Activated T-cell treated with anti-CD3 and anti-CD28 coated beads, Interleukin-2, amount 50 U/mL, for 48 hours (primary cell): ENCODE results near the gene MRPL46.
"Not testable (repeated sequence)": the region's sequence is repeated elsewhere in the genome, so short reads cannot be mapped to it uniquely, and the experiment has no call there.

Experiments
- DNase-seq, 2 experiments: peaks; one replicate each; pipeline ENCODE4 v3.0.0-alpha.2; 2020

Gene MRPL46

GRCh38 chr15:88477126-88477525, 9.9 kb upstream of the MRPL46 start:
- DNase-seq = no peak

GRCh38 chr15:88476635-88477060, 9.5 kb upstream of the MRPL46 start:
- peak in 1 of 2 experiments; percentile 26 for DNase-seq

- DNase-seq = not testable (repeated sequence)
Measured at GRCh38 chr15:88473661-88474293, 6.6 kb upstream of the MRPL46 start.

GRCh38 chr15:88472225-88472624, 5.0 kb upstream of the MRPL46 start:
- no peak for DNase-seq

- DNase-seq = no peak
Measured at GRCh38 chr15:88470625-88471372, 3.6 kb upstream of the MRPL46 start.

GRCh38 chr15:88469321-88469720, 2.1 kb upstream of the MRPL46 start:
- no peak for DNase-seq

- not testable (repeated sequence) for DNase-seq
Measured at GRCh38 chr15:88468721-88469120, 1.5 kb upstream of the MRPL46 start.

- DNase-seq = no peak
Measured at GRCh38 chr15:88467935-88468528, 844 bp upstream of the MRPL46 start.

GRCh38 chr15:88465633-88466224, 1.5 kb downstream of the MRPL46 start:
- peak; percentile 35 to 59 for DNase-seq

- DNase-seq = no peak
Measured at GRCh38 chr15:88463870-88464532, 3.2 kb downstream of the MRPL46 start.

GRCh38 chr15:88456733-88457132, 10.5 kb downstream of the MRPL46 start:
- DNase-seq = peak in 1 of 2 experiments; percentile 5

GRCh38 chr15:88454867-88455810, 12.0 kb downstream of the MRPL46 start:
- DNase-seq = peak; percentile 58 to 70

- DNase-seq = no peak
Measured at GRCh38 chr15:88454236-88454635, 13.0 kb downstream of the MRPL46 start.

- no peak for DNase-seq
Measured at GRCh38 chr15:88453651-88454050, 13.5 kb downstream of the MRPL46 start.

- peak; percentile 87 to 91 for DNase-seq
Measured at GRCh38 chr15:88450125-88450798, 16.9 kb downstream of the MRPL46 start.

- DNase-seq = no peak
Measured at GRCh38 chr15:88449581-88449980, 17.6 kb downstream of the MRPL46 start.

- no peak for DNase-seq
Measured at GRCh38 chr15:88448991-88449461, 18.2 kb downstream of the MRPL46 start.

- DNase-seq = no peak
Measured at GRCh38 chr15:88447741-88448140, 19.4 kb downstream of the MRPL46 start.

GRCh38 chr15:88447206-88447605, 20.0 kb downstream of the MRPL46 start:
- no peak for DNase-seq

GRCh38 chr15:88441076-88441730, 26.0 kb downstream of the MRPL46 start:
- no peak for DNase-seq

GRCh38 chr15:88440021-88440420, 27.2 kb downstream of the MRPL46 start:
- no peak for DNase-seq
